Limb (tissue), 2 donors: ENCODE measurements around the gene NUDT8.
"Not testable (repeated sequence)": the region's sequence is repeated elsewhere in the genome, so short reads cannot be mapped to it uniquely, and the experiment has no call there.

ENCODE experiments used
- DNase-seq, 2 donors: peaks; one replicate each; pipeline ENCODE4 v3.0.0-alpha.2; 2016; ENCODE audit errors: extremely low spot score in 2 of 2

Gene NUDT8

GRCh38 chr11:67642173-67643120 lies 12.7 kb upstream of the NUDT8 start:
- DNase-seq = no peak

- DNase-seq = peak in 1 of 2 donors; percentile 19
Measured at GRCh38 chr11:67641338-67642172, 11.8 kb upstream of the NUDT8 start.

DNA sequence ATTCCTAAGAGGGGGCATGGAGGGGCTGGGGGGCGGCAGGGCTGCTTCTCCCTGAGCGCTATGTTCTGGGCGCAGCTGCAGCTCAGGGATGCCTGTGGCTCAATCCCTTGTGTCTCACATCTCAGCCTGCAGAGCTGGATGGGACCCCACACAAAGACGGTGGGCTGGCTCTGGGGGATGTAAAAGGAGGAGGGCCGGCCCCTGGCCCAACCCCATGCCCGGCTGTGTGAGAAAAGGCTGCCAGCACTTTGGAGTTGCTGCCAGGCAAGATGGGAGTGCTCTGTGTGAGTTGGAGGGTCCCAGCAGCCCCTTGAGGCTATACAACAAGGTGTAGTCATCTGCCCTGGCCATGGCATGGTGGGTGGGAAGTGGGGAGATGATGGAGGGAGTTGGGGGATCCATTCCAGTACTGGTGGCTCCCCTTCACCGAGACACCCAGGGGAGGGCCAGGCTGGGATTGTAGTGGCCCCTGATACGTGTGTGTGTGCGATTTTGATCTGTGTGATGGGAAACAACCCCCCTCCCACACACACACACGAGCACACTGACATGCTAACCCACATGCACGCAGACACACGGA lies 11.1 kb upstream of the NUDT8 start:
- DNase-seq = peak in 1 of 2 donors; percentile 26

DNA sequence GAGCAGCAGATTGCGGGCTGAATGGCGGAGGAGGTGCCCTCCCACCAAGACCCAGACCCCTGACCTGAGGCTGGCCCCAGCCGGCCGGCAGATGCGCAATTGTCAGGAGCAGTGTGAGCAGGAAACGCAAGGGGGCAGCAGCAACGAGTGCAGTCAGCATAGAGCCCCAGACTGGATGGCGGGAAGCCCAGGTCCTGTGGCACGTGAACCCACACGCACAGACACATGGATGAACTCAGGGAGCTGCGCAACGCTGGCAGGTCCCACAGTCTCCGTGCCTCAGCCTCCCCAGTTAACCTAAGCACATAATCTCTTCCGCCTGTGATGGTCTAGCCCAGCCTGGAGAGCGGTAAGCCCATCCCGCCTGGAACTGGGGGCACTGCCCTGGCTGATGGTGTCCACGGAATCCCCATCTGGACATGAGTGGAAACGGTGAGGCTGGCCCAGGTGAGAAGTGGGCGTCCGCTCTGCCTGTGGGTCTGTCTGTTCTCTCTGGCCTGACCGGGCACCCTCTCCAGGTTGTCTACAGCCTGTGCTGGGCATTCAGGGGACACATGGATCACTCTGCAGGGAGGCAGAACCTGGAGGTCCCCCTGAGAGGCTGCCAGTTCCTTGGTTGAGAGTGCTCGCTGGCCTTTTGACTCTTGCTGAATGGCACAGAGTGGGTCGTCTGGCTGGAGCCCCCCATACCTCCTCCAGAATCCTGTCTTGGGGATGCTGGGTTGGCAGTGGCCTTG lies 10.5 kb upstream of the NUDT8 start:
- DNase-seq = peak; percentile 11 to 67

DNA sequence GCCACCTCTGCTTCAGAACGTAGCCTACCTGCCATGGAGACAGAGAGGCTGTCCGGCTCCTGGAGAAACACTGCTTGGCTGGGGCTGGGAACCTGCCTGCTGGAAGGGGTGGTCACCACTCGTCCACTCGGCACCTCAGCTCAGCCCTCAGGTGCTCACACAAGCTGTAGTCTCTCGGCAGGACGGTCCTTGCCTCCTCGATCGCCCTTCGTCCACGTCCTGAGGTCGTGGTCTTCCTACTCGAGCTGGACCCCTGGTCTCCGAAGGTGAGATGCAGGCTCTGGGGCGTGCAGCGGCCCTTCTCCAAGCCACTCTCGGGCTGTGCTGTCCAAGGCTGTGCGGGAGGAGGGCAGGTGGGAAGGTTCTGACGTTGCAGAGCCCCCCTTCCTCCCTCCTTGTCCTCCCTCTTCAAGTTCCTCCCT lies 9.7 kb upstream of the NUDT8 start, which contains the start of gene TBX10:
TSS of gene TBX10 (minus strand) at position 326 of the 422 bp plus-strand sequence. CDS start at position 35, 291 bp downstream.
- peak in 1 of 2 donors; percentile 21 for DNase-seq

DNA sequence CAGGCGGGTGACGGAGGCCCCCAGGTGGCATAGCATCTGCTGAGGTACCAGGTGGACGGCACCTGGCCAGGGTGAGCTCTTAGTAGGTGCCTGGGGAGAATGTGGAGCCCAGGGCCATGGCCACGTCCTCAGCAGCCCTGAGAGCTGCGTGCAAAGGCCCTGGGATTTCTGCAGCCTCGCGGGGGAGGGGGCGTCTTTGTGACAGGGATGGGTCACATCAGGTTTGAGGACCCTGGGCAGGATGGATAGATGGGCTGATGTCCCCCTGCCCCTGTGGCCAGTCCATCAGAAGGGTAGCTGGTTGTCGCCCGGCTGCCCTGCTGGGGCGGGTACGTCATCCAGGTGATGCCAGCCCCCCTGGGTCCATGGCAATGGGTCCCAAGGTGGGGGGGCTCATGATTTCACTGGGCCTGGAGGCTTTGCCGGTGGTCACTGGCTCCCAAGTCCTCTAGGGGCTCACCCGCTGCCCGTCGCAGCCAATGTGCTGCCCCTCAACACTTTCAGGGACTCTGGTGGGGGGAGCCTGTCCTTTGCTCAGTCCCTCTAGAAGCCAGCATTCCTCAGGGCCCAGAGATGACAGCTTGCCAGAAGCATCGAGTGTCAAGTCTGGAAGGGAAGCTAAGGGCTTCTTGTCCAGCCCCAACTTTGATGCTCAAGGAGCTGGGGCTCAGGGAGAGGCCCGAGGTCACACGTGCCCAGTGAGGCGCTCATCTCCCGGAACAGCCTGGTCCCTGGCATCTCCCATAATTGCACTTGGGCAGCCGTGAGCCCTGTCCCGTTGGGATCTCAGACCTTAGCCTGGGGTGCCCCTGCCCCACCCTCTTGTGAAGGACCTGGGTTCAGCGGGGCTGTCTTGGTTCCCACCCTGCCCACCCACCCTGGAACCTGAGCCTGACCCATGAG lies 9.0 kb upstream of the NUDT8 start:
- DNase-seq = no peak

DNA sequence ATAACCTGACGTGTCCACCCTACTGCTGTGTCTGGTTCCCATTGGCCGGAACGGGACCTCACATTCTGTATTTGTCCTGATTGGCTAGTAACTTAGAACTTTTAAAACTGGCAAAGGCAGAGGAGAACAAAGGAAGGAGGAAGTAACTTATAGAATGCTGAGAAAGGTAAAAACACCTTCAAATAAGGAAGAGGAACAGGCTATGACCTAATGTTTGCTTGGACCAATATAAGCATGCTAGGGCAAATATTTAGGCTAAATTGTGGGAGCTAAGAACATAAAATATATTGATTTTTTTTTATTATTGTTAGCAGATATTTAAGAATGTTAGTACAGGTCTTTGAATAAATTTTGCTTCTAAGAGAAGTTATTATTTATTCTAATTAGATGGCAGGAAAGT lies 7.7 kb upstream of the NUDT8 start:
- not testable (repeated sequence) for DNase-seq

GRCh38 chr11:67636962-67637361 lies 7.2 kb upstream of the NUDT8 start:
- no peak for DNase-seq

DNA sequence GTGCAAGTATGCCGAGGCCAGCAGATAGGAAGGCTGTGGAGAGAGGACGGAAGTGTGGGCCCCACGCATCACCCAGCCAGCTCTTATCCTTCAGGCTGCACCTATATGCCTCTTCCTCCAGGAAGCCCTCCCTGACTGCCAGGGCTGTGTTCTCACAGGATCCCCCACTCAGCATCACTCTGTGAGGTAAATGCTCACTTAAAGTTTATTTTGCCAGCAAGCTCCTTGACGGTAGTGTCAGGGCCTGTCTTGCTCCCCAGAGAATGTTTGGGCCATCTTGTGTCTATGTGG lies 5.4 kb upstream of the NUDT8 start:
- no peak for DNase-seq

DNA sequence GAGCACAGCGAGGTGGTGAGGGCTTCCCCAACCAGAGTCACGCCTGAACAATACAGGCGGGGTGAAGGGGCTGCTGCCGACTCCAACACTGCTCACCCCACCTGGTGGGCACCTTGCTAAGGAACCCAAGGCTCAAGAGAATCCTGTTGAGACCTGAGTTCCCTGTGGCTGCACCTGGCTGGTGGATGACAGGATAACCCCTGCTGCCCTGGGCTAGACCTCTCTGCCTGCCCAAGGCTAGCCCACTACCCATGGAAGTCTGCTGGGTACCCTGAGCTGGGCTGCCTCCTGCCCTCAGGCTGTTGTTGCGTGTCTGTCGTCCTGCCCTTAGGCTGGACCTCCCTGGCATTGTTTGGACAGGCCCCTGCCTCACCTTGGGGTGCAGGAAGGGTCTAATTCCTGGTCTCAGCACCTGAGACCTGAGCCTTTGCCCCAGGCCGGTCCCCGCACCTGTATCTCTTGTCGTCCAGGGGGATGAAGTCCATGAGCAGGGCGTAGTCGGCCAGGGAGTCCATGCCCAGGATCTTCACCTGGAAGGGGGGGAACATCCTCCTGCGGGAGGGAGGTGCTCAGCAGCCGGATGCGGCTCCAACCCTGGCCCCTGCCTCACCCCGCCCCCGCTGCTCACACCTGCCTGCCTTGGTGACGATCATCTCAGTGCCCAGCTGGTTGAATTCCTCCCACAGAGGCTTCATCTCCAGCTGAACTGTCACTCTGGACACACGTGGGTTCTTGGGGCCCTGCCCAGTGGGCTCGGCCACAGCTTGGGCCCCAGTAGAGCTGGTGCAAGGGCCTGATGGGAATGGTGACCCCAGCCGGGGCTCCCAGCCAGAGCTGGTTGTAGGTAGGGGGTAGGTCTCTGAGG lies 4.9 kb upstream of the NUDT8 start:
- peak in 1 of 2 donors; percentile 29 for DNase-seq

GRCh38 chr11:67633758-67634365 lies 4.1 kb upstream of the NUDT8 start:
- DNase-seq = peak in 1 of 2 donors; percentile 31

DNA sequence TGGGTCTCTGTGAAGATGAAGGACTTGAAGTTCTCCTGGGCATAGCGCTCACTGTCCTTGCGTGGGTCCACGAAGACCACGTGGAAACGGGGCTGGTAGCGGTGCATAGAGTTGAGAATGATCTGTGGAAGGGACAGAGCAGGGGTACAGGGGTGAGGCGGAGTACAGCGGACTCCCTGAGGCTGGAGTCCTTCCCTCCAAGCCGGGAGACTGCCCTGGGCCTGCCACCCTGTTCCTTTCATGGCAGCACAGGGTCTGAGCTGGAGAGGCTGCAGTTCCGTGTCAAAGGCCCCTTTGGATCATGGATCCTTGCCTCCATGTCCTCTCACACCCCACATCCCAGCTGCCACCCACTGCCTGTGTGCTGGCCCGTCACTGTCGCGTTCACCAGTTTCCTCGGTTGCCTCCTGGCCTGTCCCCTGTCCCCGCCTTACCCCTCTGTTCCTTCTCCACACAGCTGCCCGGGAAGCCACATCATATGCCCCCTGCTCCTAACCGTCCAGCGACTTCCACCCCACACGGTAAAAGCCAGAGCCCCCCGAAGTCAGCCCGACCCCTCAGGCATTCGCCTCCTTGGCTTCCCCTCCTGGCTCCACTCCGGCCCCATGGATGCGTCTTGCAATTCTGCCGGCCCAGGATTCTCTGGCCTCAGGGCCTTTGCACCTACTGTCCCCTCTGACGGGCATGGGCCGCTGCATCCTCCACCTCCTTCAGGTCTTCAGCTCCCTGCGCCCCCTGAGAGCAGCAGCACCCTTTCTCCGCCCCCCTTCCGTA lies 3.4 kb upstream of the NUDT8 start:
- peak in 1 of 2 donors; percentile 24 for DNase-seq

GRCh38 chr11:67632175-67632981 lies 2.6 kb upstream of the NUDT8 start:
- DNase-seq = peak in 1 of 2 donors; percentile 27

GRCh38 chr11:67631853-67632174 lies 2.1 kb upstream of the NUDT8 start:
- no peak for DNase-seq

DNA sequence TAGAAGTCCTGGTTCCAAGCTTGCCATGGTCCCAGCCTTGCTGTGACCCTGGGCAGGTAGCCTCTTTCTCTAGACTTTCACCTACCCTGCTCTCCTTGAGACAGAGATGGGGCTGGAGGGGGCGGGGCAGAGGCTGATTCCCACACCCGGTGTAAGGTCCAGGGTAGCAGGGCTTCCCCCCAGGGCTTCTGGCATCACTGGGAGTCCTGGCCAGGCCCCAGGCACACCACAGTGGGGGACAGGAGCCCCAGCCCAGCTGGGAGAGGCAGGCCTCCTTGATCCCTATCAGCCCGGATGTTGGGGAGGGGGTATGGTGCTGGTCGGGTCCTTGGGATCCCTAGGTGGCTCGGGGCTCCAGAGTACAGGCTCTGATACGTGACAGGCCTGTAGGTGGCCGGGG lies 1.7 kb upstream of the NUDT8 start:
- DNase-seq = peak in 1 of 2 donors; percentile 34

DNA sequence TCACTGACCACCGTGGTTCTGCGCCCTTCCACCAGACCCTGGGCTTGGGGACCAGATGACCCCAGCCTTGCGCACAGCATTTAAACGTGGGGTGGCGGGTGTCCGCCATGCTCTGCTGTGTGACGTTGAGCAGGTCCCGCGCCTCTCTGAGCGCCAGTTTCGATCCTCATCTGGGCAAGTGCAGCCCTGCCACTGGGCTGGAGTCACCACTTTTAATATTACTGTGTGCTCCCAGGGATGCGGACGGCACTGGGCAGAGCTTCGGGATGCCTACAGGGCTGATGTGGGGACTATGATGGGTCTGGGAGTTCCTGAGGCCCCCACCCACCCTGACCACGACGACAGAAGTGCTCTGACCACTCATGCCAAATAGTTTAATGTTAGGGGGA lies 1.2 kb upstream of the NUDT8 start:
- no peak for DNase-seq

DNA sequence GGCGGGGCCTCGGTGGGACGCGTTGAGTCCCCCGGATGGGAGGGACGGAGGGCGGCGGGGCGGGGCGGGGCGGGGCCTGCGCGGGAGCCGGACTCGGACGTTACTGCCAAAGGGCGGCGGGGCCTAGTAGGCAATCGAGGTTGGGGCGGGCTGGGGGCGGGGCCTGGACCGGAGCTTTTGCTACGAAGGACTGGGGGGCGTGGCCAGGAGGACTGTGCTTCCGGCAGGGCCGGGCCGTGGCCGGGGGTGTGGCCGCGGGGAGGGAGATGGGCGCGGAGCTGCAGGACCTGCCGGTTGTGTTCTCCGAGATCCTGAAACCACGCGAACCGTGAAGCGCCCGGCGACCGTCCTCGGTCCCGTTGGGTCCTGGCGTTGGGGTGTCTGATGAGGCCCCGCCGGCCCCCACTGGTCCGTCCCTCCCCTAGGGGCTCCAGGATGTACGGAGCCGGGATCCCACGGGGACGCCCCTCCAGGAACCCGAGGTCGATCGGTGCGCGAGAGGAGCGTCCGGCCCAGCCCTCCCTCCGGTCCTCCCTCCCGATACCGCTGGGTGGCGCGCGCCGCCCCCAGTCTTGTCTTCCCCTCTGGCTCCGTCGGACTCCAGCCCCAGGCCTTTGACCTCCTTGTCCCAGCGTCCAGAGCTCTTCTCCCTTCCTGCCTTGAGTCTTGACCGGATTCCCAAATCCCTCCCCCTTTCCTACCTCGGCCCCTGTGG lies 648 bp upstream of the NUDT8 start:
- DNase-seq = peak; percentile 99 to 100
